ENCODE measurements around the gene REG4. TPM values are rescaled to one million over a fixed set of nuclear protein-coding genes. Genes with fewer than 3 reads are reported as not detected.
"Not testable (repeated sequence)": the region's sequence is repeated elsewhere in the genome, so short reads cannot be mapped to it uniquely, and the experiment has no call there.

REG4 gene
- not detected for polyA plus RNA-seq (ENCODE audit: insufficient read length in 10 of 10)
- long read RNA-seq, donor 1, result 0 reads
- long read RNA-seq, donor 2, result 0 reads
- long read RNA-seq, donor 3, result 0 reads
- long read RNA-seq, donor 4, result 0 reads
- long read RNA-seq, donor 5, result 0 reads
- long read RNA-seq, donor 6, result 0 reads
- long read RNA-seq, donor 7, result 0 reads
- long read RNA-seq, donor 8, result 0 reads
- long read RNA-seq, donor 9, result 0 reads

DNA sequence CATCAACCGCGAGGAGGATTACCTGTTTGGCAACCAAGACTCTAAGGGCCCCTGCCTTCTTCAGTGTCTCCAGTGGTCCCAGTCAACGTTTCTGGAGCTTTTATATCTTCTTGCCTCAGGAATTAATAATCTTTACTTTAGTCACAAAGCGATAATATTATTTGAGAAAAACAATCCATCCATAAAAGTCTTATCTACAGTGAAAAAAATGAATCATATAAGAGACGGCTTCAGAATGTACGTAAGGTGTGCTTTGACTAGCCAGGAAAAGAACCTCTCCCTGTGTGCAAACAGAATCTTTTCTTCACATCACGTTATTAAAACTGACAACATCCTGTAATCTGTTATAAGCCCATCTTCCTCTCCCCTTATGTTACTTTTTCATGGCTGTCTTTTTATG, at the start of gene REG4:
TSS of gene REG4 (minus strand) at position 74 of the 400 bp plus-strand sequence. CDS start 2,691 bp downstream, outside the sequence.
- DNase-seq, result no peak

DNA sequence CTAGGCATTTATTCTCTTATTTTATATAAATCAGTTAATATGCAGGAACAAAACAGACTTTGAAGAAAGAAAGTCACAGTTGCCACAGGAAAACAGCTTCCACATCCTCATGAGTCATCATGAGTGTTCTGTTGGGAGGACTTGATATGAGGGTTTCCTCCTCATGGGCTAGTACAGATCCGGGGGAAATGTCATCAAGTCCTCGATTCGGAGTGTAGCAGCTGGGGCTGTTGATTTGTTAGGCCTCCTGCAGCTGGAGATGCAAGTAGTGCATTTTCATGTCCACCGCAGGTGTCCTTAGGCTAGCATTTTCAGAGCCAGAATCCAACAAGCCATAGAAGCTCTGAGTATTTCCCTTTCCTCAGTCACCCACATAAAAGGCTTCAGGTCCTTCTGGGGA, 48.4 kb upstream of the REG4 start:
- peak in 1 of 3 donors; percentile 21 for DNase-seq

DNA sequence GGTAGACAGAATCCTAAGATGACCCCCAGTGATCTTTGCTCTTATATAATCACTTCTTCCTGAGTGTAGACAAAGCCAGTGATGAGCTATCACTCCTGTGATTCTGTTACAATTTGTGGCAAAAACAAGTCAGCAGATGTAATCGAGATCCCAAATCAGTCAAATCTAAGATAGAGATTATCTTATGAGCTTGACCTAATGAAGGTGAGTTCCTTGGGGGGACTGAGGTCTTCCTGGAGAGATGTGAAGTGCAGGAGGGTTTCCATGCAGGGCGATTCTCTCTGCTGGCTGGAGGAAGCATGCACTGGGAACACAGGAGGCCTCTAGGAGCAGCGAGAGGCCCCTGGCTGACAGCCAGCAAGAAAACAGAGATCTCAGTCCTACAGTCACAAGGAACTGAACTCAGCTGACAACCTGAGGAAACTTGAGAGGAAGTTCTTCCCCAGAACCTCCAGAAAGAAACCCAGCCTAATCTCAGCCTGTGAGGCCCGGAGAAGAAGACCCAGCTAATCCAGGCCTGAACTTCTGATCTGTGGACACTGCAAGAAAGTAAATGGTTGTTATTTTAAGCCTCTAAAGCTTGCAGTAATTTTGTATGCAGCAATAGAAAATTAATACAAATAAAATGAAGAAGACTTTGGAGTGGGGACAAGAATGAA, 47.4 kb upstream of the REG4 start:
- not testable (repeated sequence) for DNase-seq

DNA sequence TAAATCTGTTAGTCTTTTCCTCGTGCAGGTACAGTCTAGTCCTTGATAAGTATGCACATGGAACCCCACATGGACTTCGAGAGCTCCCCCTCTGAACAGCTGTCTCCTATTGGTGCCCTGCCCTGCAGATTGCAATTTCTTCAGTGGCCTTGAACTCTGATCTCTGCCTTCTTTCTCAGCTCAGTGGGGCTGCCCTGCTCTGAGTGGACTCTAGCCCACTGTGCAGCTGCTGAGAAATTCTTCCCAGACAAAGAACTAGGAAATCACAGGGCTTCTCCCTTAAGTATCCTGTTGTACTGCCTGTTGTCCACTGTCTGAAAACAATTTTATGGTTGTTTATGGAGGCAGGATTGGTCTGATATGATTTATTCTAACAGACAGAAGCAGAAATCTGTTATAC, 46.9 kb upstream of the REG4 start:
- DNase-seq, result no peak

DNA sequence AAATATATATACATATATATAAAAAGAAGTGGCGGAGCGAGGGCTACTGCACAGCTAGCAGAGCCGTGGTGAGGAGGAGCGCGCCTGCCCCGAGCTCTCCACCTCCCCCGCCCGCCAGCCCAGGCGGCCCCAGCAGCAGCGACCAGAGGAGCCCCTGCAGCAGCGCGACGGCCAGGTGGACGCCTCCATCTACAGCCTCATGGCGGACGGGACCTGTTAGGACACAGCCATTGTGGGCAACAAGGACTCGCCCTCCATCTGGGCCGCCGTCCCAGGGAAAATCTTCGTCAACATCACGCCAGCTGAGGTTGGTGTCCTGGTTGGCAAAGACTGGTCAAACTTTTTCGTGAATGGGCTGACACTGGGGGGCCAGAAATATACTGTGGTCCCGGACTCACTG, 41.9 kb upstream of the REG4 start:
- no peak for DNase-seq

DNA sequence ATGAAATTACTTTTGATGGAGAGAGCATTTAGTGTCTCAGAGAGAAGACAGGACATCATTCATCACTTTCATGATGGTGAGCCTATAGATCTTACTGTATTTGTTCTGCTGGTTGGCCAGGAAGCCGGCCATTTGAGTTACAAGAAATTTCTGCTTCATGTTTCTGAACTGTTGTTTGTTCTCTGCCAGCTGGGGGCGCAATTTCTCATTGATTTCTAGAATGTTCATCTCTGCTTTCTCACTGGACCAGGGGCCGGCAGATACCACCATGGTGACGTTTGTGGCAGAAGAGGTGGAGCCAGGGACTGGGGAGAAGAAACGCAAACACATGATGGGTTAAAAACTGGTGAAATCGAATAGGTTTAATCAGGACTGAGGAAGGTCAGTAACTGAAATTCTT, 32.9 kb upstream of the REG4 start:
- DNase-seq, result not testable (repeated sequence)

DNA sequence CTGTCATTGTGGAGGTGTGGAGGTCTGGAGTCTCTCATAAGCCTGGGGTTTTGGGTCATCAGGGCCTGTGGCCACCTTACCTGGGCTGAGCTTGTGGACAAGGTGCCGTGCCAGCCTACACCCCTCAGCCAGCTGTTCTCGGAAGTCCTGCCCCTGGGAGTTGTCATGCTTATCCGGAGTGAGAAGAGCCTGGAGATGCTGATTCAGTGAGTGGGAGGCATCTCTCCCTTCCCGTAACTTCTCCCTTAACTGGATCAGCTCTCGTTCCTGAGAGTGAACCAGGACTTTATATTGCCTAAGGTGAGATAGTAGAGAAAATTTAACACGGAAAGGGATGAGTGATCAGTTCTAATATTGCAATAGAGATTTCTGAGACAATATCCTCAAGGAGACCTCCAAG, 30.0 kb upstream of the REG4 start:
- DNase-seq, result no peak

DNA sequence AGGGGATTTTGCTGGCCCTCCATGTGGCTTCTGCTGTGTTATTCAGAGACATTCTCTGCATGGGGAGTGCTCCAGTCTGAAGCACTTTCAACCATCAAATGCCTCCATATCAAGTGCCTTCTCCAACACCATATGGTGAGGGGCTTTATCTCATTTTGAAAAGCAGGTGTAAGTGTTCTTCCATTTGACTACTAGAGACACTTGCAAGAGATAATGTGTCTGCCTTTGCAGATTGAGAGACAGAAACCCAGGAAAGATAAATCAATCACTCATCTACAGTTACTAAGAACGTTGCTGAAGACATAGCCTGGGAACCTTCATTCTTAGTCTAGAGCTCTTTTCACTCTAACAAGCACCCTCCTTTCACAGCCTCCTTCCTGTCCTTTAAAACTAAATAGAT, 29.5 kb upstream of the REG4 start:
- DNase-seq, result no peak

DNA sequence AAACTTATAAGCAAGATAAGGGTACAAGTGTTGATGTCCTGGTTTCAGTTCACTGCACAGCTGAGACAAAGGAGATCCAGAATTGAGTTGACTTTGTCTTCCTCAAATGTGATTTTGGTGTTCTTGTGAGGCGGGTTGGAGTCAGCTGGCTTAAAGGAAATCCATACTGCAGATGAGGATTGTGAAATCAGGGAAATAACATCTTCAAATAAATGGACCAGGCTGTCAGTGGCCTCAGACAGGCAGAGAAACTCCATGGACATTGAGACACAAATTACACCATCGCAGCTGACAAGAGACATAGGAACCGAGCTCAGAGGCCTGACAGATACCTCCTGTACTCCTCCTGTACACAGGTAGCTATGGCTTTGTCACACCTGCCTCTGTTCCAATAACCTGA, 27.0 kb upstream of the REG4 start:
- no peak for DNase-seq

DNA sequence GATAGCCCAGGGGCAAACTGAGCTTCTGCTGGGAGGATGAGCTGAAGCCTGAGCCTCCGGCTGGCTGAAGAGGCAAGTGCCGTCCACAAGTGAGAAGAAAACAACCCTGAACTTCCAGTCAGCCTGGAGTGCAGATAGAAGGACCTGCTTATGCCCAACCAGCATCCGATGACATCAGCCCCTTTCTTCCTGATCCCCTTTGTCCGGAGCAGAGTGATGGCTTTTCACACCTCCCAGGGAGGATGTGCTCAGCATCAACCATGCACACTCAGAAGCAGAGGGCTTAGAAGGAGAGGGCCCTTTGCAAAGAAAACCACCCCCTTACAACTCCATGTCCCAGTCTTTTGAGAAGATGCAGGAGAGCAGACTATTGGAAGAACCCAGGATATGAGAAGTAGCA, 23.7 kb upstream of the REG4 start:
- DNase-seq, result no peak

DNA sequence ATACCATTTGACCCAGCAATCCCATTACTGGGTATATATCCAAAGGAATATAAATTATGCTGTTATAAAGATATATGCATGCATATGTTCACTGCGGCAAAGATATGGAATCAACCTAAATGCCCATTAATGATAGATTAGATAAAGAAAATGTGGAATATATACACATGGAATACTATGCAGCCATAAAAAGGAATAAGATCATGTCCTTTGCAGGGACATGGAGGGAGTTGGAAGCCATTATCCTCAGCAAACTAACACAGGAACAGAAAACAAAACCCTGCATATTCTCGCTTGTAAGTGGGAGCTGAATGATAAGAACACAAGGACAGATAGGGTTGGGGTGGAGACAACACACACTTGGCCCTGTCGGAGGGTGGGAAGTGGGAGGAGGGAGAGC, 19.8 kb upstream of the REG4 start:
- DNase-seq, result no peak

DNA sequence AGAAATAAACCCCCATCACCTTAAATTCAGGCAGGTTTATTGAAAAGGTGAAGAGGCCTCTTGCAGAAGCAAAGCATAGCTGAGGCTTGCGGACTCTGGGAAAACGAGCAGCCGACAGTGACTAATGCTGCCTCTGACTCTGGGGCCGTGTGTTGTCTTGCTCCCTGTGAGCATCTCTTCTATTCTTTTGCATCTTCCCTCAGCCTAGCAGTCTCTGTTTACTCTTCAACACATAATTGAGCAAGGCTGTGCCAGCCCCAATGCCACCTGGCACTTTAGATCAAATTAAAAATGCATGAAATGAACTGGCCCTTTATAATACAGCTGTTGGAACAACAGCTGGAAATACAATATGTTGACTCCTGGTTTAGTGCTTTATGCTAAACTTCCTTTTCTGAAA, 18.4 kb upstream of the REG4 start:
- peak; percentile 10 to 47 (median 17) for DNase-seq

DNA sequence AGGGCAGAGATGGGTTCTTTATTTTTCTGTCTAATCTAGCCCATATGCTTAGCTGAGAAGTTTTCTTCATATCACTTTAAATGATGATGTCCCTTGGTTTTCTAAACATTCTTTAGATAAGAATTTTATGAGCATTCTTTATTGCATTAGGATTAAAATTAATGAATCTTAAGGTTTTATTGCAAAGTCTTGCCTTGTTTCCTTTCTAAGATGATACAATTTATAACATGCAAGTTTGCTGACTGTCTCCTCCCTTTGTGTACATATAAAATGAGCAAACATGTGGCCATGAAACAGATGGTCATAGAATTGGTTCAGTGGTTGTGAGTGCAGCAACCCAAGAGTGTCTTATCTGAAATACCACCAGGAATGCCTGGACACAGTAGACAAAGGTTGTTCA, 17.7 kb upstream of the REG4 start:
- not testable (repeated sequence) for DNase-seq

DNA sequence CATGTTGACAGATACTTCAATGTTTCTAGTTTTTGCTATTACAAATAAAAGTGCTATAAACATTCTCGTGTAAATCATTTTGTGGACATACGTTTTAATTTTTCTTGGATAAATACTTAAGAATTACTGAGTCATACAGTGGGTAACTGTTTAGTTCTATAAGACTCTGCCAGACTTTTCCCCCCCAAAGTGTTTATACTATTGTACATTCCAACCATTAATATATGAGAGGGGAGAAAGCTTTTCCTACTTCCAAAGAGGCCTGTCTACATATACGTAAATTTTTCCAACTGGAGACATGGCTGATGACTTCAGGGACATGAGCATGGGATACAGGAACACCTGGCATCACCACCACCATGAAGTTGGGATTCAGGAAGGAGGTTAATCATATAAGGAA, 17.0 kb upstream of the REG4 start:
- DNase-seq, result no peak

DNA sequence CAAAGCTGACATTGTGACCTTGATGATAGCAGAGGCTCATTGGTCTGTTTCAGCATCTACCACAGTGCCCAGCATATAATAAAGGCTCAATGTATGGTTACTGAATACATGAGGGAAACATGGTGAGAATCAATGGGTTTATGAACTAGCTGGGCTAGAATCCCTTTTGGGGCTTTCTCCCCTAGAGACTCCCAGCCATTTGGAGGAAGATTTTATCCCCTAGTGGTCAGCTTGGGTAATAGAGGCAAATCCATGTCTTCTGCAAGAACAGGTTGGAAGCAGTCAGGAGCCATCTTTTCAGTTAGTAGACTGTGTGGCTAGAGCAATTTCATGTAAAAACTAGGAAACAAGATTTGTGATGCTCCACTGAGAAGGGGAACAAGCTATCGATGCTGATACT, 15.8 kb upstream of the REG4 start:
- DNase-seq, result no peak

DNA sequence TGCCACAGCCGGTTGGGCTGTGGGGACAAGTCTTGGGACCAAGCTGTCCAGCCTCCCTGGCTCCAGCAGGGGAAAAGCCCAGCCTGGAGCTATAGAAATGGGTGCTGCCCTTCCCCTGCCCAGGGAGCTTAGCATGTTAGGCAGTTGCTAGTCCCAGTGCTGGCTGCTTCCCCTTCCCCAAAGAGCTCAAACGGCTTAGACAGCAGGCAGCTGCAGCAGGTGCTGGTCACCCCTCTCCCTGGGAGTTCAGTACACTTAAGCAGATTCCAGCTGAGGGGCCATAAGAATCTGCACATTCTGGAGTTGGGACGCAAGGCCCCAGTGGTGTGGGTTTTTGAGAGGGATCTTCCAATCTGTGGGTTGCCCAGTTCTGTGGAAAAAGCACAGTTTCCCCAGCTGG, 11.1 kb upstream of the REG4 start:
- DNase-seq, result peak in 1 of 3 donors; percentile 11

DNA sequence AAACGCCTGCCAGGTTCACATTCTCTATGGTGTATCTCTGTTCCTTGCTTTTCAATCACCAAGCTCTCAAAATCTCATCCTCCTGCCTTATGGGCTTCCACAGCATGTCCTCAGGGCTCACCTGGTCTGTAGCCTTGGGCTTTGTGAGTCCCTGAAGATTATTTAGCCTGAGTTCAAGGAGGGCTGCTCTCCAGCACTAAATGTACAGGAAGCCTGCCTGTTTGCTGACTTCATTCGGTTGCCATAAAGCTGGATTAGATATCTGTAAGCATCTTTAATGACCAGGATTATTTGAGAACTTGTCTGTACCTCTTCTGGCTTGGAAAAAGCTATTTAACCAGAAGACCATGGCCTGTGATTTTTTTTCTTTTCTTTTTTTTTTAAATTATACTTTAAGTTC, 6.9 kb upstream of the REG4 start:
- no peak for DNase-seq

DNA sequence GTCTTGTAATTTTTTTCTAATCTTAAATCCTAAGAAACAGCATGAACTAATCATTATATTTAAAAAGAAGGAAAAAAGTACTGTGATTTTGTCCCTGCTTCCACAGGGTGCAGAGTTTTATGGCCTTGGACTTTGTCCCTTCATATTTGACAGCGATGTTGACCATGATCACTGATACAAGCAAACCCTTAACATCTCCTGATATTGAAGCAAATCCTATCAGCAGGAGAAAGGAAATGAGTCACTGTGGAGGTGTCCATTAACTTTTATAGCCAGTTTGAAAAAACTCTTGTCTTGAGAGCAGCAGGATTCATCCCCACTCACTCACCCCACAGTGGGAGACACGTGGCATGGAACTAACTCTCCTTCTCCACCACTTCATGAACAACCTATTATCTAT, 5.1 kb upstream of the REG4 start:
- no peak for DNase-seq

DNA sequence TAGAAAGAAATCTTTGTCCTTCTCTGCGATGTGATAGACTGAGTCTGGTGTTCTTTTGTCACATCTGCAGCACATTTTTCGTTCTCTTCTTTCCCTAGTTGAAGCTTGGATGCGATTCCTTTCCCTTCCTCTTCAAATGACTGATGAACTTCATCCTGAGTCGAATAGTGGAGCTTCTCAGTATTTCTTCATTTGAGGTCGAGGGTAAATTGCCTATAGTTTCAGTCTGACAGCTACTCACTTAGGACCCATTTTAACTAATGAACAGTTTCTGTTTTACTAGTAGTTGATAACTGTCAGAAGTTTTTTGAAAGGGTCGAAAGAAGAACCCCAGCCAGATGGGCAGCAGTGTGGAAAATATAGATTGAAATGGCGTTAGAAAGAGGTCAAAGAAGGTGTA, 4.7 kb upstream of the REG4 start:
- no peak for DNase-seq

DNA sequence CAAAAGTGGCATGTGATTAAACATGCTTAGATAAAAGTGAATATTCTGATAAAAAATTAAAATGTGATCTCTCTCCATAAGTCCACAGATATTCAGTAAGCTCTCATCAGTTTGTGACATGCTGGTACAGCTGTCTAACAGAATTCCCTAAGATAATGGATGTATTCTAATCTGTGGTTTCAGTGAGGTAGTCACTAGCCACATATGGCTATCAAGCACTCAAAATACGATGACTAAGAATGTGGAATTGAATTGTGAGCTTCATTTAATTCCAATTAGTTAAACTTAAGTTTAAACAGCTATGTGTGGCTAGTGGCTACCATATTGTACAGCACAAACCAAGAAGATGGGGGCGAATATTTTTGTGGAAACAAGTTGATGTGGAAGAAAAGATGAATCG, 4.1 kb upstream of the REG4 start:
- peak in 1 of 3 donors; percentile 24 for DNase-seq

DNA sequence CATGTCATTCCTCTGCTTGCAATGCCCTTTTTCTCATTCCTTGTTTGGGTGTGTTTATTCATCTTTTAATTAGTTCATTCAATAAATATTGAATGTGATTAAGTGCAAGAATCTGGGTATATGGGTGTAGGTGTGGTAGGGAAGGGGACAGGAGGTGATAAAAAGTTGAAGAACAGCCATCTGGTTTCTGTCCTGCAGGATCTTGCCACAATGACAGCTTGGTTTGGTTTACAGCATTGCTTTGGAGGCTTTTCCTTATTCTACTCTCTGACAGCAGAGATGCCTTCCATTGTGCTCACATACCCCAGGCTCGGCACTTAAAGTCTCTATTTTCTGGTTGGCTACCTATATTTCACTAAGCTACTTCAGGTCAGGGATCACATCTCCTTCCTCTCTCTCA, 3.0 kb upstream of the REG4 start:
- no peak for DNase-seq

DNA sequence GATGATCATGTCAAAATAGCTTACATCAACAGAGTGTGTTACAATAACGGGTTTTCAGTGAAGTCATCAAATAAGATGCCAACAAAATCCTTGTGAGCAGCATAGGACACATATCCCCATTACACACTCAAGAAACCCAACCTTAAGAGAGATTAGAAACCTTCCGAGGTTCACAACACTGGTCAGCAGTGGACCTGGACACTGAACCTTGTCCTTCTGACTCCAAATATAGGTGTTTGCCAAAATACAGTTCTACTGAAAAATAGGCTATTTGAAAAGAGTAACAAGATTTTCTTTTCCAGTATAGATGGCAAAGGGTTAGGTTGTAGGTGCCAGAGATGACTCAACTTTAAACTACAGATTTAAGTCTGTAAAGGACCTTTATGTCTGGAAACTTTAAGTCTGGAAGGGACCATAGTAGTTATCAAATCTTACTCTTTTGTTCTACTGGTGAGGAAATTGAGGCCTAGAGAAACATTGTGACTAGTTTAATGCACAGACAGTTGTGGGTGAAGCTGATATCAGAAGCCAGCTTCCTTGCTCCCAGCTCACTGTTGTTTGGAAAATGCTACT, 811 bp upstream of the REG4 start:
- no peak for DNase-seq

DNA sequence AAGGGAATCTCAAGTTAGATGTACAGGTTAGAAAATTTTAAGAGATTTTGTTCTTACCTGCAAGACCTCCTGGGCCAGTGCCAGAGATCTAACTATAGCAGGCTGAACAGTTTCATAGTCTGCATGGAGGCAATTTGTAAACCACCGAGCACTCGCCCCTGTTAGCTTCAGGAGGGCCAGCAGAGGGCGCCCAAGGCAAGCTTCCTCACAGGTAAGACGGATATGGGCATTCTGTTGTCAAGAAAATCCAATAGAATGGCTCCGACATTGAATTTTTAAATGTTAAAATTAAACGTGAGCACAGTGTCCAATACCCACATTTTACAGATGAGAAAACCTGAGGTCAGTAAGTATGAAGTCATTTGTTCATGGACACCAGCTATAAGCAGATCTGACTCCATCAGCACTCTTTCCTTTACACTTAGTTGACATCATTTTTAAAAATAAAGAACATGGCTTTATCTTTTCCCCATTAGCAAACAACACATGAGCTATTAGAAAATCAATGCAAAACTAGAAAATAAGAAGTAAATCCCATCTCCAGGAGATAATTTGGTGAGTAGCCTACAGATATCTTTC, 2.2 kb downstream of the REG4 start:
- peak; percentile 54 to 84 (median 78) for DNase-seq

Data from muscle of back (tissue), 13 donors.